Glutamatergic neuron (in vitro differentiated cells): ENCODE results near the gene ADGRD1. TPM values are rescaled to one million over a fixed set of nuclear protein-coding genes. Genes with fewer than 3 reads are reported as not detected.

Experiments
- DNase-seq: peaks from one replicate; pipeline ENCODE4 v3.0.0; 2022
- H3K27ac Mint-ChIP-seq: one replicate; pipeline ENCODE4 v1.8.0; 2020; ENCODE audit warnings: mild to moderate bottlenecking, mixed read lengths, inconsistent platforms; ENCODE audit not compliant: unreplicated experiment
- H3K27me3 Mint-ChIP-seq: one replicate; pipeline ENCODE4 v1.8.0; 2020; ENCODE audit warnings: mild to moderate bottlenecking, moderate library complexity, mixed read lengths, inconsistent platforms; ENCODE audit not compliant: unreplicated experiment
- H3K36me3 Mint-ChIP-seq: one replicate; pipeline ENCODE4 v1.8.0; 2020; ENCODE audit warnings: mild to moderate bottlenecking, mixed read lengths, inconsistent platforms; ENCODE audit not compliant: unreplicated experiment
- H3K4me1 Mint-ChIP-seq: one replicate; pipeline ENCODE4 v1.8.0; 2020; ENCODE audit warnings: mild to moderate bottlenecking, low read depth, mixed read lengths, inconsistent platforms; ENCODE audit not compliant: unreplicated experiment
- H3K4me3 Mint-ChIP-seq: one replicate; pipeline ENCODE4 v1.8.0; 2020; ENCODE audit warnings: mild to moderate bottlenecking, mixed read lengths, inconsistent platforms; ENCODE audit not compliant: unreplicated experiment
- H3K9me3 Mint-ChIP-seq: one replicate; pipeline ENCODE4 v1.8.0; 2020; ENCODE audit warnings: mild to moderate bottlenecking, moderate library complexity, mixed read lengths, inconsistent platforms; ENCODE audit not compliant: unreplicated experiment
- total RNA-seq: library from RNA; stranded (reverse); fragmentation: NEBNext Ultra II Directional; extraction: Animal tissue kit (Norgen Biotek cat#: 25700); gene quantifications from one replicate; pipeline ENCODE4 v1.2.1, GENCODE V29; 2021; ENCODE audit not compliant: unreplicated experiment
- TF ChIP-seq, protein P1 (sequence below): fragments of 200-600 bp; sonication (generic); IDR thresholded peaks from one replicate; pipeline ENCODE4 v1.5.0; 2021; ENCODE audit not compliant: partially characterized antibody, unreplicated experiment

ADGRD1 gene
- total RNA-seq, 1 donor from 2014 or later: 0.96 TPM

- Mint-ChIP-seq H3K27ac (no peak overlapping the region), H3K4me1 (peaks cover 22% of the 10 kb centered on the region), H3K27me3 (peaks cover 8% of the 10 kb centered on the region), H3K4me3 (no peak overlapping the region), H3K36me3 (no peaks in the 10 kb centered on the region), H3K9me3 (peaks cover 9% of the 10 kb centered on the region)
- DNase-seq: no peak
- TF ChIP-seq, protein P1, sequence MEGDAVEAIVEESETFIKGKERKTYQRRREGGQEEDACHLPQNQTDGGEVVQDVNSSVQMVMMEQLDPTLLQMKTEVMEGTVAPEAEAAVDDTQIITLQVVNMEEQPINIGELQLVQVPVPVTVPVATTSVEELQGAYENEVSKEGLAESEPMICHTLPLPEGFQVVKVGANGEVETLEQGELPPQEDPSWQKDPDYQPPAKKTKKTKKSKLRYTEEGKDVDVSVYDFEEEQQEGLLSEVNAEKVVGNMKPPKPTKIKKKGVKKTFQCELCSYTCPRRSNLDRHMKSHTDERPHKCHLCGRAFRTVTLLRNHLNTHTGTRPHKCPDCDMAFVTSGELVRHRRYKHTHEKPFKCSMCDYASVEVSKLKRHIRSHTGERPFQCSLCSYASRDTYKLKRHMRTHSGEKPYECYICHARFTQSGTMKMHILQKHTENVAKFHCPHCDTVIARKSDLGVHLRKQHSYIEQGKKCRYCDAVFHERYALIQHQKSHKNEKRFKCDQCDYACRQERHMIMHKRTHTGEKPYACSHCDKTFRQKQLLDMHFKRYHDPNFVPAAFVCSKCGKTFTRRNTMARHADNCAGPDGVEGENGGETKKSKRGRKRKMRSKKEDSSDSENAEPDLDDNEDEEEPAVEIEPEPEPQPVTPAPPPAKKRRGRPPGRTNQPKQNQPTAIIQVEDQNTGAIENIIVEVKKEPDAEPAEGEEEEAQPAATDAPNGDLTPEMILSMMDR: no peak
Observed at GRCh38 chr12:131093604-131093955, 139.9 kb downstream of the ADGRD1 start.

DNA sequence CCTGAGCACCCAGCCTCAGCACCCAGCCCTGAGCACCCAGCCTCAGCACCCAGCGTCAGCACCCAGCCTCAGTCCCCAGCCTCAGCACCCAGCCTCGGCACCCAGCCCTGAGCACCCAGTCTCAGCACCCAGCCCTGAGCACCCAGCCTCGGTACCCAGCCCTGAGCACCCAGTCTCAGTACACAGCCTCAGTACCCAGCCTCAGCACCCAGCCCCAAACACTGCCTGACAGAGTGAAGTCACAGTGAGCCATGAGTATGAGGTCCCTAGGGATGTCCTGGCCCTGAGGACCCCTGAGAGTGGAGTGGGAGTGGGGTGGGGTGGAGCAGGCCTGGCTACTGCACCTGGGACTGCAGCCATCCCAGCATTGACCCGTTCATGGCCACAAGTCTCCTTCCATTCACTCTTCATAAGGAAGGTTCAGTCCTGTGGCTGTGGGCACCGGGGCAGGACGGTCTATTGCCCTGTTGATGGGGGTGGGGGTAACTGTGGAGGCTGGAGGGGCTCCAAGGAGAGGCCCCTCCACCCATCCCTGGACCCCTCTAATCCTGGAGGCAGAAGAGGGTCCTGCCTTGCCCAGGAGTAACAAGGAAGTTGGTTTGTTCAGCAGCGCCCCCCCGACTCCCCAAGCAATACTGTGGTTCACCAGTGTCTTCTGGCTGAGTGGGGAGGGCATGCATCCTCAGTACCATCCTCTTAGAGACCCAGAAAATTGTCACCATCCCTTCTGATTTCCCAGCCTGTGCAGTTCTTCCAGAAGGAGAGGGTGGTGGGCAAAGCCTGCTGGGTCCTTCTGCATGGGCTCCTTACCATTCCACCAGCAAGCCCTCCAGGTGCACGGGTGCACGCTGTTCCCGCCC lies 140.5 kb downstream of the ADGRD1 start:
- Mint-ChIP-seq H3K4me3 (no peak overlapping the region), H3K27ac (no peak overlapping the region), H3K36me3 (no peaks in the 10 kb centered on the region), H3K4me1 (peaks cover 20% of the 10 kb centered on the region), H3K9me3 (peaks cover 7% of the 10 kb centered on the region), H3K27me3 (peaks cover 5% of the 10 kb centered on the region)
- TF ChIP-seq, protein P1: no peak
- peak; percentile 10 for DNase-seq

DNA sequence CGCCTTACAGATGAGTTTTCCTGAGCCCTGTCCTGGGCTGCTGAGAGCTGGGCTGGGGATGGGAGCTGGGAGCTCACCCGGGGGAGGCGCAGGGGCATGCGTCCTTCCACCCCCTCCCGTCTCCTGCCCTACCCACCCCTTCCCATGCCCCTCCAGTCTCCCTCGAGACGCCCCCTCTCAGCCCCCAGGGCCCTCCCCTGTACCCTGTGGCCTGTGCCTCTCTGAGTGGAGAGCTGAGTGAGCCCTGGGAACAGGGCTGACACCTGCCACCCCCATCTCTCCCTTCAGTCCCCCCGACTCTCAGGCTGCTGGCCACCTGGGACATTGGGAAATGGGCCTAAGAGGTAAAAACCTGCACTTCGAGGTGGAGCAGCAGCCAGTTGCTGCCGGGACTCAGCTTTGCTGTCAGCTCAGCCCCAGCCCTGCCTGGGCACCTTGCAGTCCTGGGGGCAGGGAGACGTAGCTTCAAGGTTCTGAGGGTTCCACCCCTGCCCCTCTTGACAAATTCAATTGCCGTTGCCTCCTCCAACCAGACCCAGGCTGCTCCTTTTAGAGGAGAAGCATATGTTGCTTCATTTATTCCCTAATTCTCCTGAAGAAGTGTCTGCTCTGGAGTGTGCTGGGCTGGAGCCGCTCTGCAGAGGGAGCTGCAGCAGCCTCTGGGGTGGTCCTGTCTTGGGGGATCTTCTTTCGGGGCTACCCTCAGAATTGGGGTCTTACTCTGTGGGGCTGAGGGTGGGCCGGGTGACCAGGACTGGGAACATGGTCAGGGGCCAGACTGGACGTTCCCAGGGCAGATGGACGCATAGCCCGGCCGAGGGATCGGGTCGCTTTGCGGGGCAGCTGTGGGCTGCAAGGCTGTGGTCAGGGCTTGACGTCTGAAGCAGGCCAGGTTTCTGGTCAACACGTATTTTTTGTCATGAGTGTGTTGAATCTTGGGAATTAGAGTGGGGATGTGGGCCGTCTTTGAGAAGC lies 141.4 kb downstream of the ADGRD1 start:
- Mint-ChIP-seq H3K4me3 (no peak overlapping the region), H3K36me3 (no peaks in the 10 kb centered on the region), H3K9me3 (peaks cover 7% of the 10 kb centered on the region), H3K27me3 (peaks cover 5% of the 10 kb centered on the region), H3K4me1 (peaks cover 20% of the 10 kb centered on the region), H3K27ac (peak overlapping the region; percentile 77)
- TF ChIP-seq, protein P1: no peak
- DNase-seq: peak; percentile 15

- TF ChIP-seq, protein P1: no peak
- H3K27ac Mint-ChIP-seq: peak overlapping the region; percentile 77
- peaks cover 3% of the 10 kb centered on the region for H3K27me3 Mint-ChIP-seq
- H3K9me3 Mint-ChIP-seq: peaks cover 7% of the 10 kb centered on the region
- no peaks in the 10 kb centered on the region for H3K36me3 Mint-ChIP-seq
- peak; percentile 40 for DNase-seq
- peak overlapping the region; percentile 25 for H3K4me3 Mint-ChIP-seq
- H3K4me1 Mint-ChIP-seq: peaks cover 20% of the 10 kb centered on the region
Observed at GRCh38 chr12:131095826-131096680, 142.3 kb downstream of the ADGRD1 start.
